WERI-Rb-1 (cell line): Measurements from ENCODE around the gene WWOX.

ENCODE experiments used
- DNase-seq: peaks from one replicate; pipeline ENCODE4 v3.0.0-alpha.2; 2020
- H3K27ac ChIP-seq: fragments of 250-450 bp; sonication (Bioruptor Pico); 2 replicates; pipeline ENCODE4 v1.5.1; 2020; ENCODE audit warnings: mild to moderate bottlenecking, moderate library complexity
- H3K27me3 ChIP-seq: fragments of 250-450 bp; sonication (Bioruptor Pico); 2 replicates; pipeline ENCODE4 v1.5.1; 2021; ENCODE audit warnings: mild to moderate bottlenecking, low read depth, moderate library complexity; ENCODE audit not compliant: insufficient read depth, severe bottlenecking
- H3K36me3 ChIP-seq: fragments of 250-450 bp; sonication (Bioruptor Pico); 2 replicates; pipeline ENCODE4 v1.5.1; 2020; ENCODE audit warnings: mild to moderate bottlenecking, moderate library complexity
- H3K4me3 ChIP-seq: 2 replicates; pipeline ENCODE4 v1.5.1; 2011; ENCODE audit warnings: low read depth, mild to moderate bottlenecking, control low read depth, low read length
- H3K9me3 ChIP-seq: fragments of 250-450 bp; sonication (Bioruptor Pico); 2 replicates; pipeline ENCODE4 v1.5.1; 2021; ENCODE audit warnings: mild to moderate bottlenecking, moderate library complexity; ENCODE audit not compliant: severe bottlenecking
- TF ChIP-seq, protein P1 (sequence below): IDR thresholded peaks from 2 replicates; pipeline ENCODE4 v1.5.1; 2011; ENCODE audit warnings: low read depth, mild to moderate bottlenecking, control low read depth, inconsistent platforms, low read length

The WWOX gene

DNA sequence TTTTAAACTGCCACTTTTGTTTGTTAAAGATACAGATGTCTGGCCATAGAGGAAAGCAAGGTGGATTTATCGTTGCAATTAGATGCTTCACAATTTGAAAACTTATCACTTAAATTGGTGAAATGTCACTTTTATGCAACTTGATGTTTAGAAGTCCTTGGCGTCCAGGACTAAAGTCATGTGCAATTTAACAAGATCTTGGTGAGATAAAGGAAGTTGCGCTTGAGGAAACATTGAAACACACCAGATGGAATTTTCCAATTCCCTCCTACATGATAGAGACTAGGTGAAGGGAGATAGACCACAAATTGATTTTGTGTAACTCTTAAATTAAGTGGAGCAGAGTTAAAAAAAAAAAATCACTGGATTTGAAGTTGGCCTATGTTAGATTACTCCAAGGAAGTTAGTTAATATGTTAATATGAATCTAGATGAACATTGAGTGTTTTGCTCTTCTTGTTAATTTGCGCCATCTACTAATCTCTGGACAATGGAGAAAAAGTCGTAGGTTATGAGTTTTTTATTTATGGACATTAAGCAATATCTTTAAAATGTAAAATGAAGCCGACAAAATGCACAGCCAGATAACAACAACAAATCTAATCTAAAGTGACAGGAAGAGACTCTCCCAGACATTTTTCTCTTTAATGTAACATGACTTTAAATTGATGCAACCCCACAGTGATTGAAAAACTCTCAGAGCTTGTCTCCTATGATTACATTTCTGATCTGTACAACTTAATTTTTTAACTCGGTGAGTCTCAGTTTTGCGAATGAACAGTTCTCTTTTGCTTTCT, 119.6 kb downstream of the WWOX start:
- Histone ChIP-seq H3K27me3 (no peaks in the 10 kb centered on the region), H3K4me3 (no peak overlapping the region), H3K27ac (no peak overlapping the region), H3K36me3 (no peaks in the 10 kb centered on the region), H3K9me3 (no peaks in the 10 kb centered on the region)
- TF ChIP-seq, protein P1, sequence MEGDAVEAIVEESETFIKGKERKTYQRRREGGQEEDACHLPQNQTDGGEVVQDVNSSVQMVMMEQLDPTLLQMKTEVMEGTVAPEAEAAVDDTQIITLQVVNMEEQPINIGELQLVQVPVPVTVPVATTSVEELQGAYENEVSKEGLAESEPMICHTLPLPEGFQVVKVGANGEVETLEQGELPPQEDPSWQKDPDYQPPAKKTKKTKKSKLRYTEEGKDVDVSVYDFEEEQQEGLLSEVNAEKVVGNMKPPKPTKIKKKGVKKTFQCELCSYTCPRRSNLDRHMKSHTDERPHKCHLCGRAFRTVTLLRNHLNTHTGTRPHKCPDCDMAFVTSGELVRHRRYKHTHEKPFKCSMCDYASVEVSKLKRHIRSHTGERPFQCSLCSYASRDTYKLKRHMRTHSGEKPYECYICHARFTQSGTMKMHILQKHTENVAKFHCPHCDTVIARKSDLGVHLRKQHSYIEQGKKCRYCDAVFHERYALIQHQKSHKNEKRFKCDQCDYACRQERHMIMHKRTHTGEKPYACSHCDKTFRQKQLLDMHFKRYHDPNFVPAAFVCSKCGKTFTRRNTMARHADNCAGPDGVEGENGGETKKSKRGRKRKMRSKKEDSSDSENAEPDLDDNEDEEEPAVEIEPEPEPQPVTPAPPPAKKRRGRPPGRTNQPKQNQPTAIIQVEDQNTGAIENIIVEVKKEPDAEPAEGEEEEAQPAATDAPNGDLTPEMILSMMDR = no peak
- no peak for DNase-seq

DNA sequence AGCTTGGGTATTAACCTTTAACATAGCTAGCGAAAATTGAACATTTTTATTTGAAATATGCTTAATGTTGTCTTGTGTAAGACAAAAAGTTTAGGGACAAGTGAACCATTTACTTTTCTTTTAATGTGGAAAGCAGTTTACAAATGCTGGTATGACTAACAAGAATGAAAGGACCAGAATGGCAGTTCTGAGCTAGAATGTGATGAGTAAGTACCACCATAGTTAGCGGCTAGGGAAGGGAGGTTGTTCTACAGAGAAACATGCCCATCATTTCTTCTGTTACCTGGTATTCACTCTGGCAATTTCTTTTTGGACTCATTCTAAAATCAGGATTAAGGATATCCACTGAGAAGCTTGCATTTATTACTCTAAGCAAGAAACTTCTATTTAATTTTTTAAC, 121.1 kb downstream of the WWOX start:
- Histone ChIP-seq H3K27me3 (no peaks in the 10 kb centered on the region), H3K27ac (no peak overlapping the region), H3K36me3 (no peaks in the 10 kb centered on the region), H3K4me3 (no peak overlapping the region), H3K9me3 (no peaks in the 10 kb centered on the region)
- TF ChIP-seq, protein P1 = no peak
- DNase-seq = no peak

DNA sequence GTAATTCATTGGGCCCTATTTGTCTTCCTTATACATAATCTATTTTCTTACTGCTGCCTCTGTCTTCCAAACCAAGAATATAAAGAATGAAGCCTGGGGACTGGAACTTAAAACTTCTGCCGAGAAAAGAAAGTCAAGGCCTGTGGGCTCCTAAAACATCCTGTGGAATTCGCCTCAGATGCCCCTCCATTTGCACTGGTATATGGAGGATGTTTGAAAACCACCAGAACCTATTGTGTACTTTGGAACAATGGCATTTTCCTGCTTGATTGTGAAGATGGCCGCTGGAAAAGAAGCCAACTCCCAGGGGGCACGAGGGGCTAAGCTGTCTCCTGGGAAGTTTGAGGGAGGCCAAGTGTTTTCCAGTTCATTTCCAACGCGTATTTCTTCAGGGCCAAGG, 122.4 kb downstream of the WWOX start:
- no peak overlapping the region for H3K4me3 ChIP-seq
- no peak for DNase-seq

DNA sequence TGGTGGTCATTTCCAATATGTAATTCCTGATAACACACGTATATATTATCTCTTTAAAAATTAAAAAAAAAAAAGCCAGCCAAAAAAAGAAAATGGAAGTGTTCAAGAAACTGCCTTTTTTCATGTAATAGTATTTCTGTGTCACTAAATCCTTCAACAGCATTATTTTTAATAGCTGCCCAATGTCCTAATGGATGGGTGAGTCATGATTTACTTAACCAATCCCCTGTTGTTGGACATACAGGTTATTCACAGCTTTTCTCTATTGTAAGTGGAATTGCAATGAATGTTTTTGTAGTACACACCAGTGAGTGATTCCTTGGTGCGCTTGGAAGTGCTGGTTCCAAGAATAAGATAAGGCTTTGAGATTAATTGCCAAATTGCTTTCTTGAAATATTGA, 124.9 kb downstream of the WWOX start:
- no peak for DNase-seq
- Histone ChIP-seq H3K36me3 (no peaks in the 10 kb centered on the region), H3K4me3 (no peak overlapping the region), H3K27ac (no peak overlapping the region), H3K9me3 (no peaks in the 10 kb centered on the region), H3K27me3 (no peaks in the 10 kb centered on the region)
- TF ChIP-seq, protein P1 = no peak

More for the DNA sequence above, 122.4 kb downstream of the WWOX start:
- TF ChIP-seq, protein P1 = no peak
- Histone ChIP-seq H3K27ac (no peak overlapping the region), H3K36me3 (no peaks in the 10 kb centered on the region), H3K27me3 (no peaks in the 10 kb centered on the region), H3K9me3 (no peaks in the 10 kb centered on the region)

DNA sequence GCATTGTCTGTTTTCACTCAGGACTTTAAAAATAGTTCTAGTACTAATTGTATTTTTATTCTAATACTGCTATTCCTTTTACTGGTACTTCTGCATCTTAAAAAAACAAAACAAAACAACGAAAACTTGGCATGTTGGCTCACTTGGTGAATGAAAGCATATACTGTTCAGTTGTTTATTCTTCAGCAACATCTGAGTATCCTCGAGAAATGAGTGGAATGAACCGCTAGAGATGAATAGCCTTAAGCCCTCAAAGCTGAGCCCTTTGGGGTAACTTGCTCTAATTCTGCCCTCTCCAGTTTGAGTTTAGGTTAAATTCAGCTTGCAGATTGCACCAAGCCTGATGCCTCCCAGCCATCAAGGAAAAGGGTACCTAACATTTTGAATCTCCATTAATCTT, 126.5 kb downstream of the WWOX start:
- TF ChIP-seq, protein P1 = no peak
- Histone ChIP-seq H3K4me3 (no peak overlapping the region), H3K27me3 (no peaks in the 10 kb centered on the region), H3K36me3 (no peaks in the 10 kb centered on the region), H3K9me3 (no peaks in the 10 kb centered on the region), H3K27ac (no peak overlapping the region)
- no peak for DNase-seq

DNA sequence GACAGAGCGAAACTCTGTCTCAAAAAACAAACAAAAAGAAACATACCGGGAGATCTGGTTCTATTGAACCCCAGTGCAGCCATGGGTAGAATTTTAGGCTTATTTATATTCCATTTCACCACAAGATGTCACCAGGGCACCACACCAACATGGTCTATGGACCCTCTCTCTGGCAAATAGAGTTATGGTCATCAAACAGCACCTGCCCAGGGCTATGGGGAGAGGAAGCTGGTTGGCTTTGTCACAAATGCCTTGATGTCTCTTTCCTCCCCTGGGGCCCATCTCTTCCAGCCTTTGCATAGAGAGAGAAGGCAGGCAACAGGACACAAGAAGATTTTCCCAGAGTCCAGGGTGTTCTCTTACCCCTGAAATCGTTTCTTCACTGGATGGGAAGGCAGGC, 128.4 kb downstream of the WWOX start:
- Histone ChIP-seq H3K27me3 (no peaks in the 10 kb centered on the region), H3K9me3 (no peaks in the 10 kb centered on the region), H3K27ac (no peak overlapping the region), H3K36me3 (no peaks in the 10 kb centered on the region), H3K4me3 (no peak overlapping the region)
- DNase-seq = no peak
- TF ChIP-seq, protein P1 = peak; percentile 37
